Measurements from ENCODE around the gene CLTCL1. TPM values are rescaled to one million over a fixed set of nuclear protein-coding genes. Genes with fewer than 3 reads are reported as not detected.
A peak's percentile ranks its signal among the peaks of the same experiment; 100 is the strongest.

The CLTCL1 gene
- total and polyA plus RNA-seq, 9 of the 15 experiments (the other 6 are each of a cell fraction or from before 2014, with no cell fraction given) = 1.1 to 11.7 (median 5.0) TPM

GRCh38 chr22:19182472-19183157, 108.9 kb downstream of the CLTCL1 start (continued):
- TF ChIP-seq, protein P1, sequence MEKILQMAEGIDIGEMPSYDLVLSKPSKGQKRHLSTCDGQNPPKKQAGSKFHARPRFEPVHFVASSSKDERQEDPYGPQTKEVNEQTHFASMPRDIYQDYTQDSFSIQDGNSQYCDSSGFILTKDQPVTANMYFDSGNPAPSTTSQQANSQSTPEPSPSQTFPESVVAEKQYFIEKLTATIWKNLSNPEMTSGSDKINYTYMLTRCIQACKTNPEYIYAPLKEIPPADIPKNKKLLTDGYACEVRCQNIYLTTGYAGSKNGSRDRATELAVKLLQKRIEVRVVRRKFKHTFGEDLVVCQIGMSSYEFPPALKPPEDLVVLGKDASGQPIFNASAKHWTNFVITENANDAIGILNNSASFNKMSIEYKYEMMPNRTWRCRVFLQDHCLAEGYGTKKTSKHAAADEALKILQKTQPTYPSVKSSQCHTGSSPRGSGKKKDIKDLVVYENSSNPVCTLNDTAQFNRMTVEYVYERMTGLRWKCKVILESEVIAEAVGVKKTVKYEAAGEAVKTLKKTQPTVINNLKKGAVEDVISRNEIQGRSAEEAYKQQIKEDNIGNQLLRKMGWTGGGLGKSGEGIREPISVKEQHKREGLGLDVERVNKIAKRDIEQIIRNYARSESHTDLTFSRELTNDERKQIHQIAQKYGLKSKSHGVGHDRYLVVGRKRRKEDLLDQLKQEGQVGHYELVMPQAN (IDR thresholded peaks at IDR 0.05; ENCODE audit: borderline replicate concordance) = no peak
- TF ChIP-seq, protein P2, sequence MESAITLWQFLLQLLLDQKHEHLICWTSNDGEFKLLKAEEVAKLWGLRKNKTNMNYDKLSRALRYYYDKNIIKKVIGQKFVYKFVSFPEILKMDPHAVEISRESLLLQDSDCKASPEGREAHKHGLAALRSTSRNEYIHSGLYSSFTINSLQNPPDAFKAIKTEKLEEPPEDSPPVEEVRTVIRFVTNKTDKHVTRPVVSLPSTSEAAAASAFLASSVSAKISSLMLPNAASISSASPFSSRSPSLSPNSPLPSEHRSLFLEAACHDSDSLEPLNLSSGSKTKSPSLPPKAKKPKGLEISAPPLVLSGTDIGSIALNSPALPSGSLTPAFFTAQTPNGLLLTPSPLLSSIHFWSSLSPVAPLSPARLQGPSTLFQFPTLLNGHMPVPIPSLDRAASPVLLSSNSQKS (CRISPR knock-in tag; IDR thresholded peaks at IDR 0.05) = no peak
- TF ChIP-seq TFAP4 (CRISPR knock-in tag; IDR thresholded peaks at IDR 0.05; ENCODE audit: borderline replicate concordance) (no peak), SIX5 (IDR thresholded peaks at IDR 0.05; ENCODE audit: borderline replicate concordance in 1 of 2, insufficient read depth in 1 of 2, low read depth in 1 of 2, low read length in 2 of 2) (0 out of 4 replicates have a peak, but pooled peaks of 1 of the 2 experiments have one; percentile 23), IRF2 (CRISPR knock-in tag; IDR thresholded peaks at IDR 0.05) (no peak), TSC22D4 (tag; IDR thresholded peaks at IDR 0.05) (no peak), MYC (IDR thresholded peaks at IDR 0.05; ENCODE audit: low read depth, low read length) (no peak), MYC (CRISPR knock-in tag; IDR thresholded peaks at IDR 0.05; ENCODE audit: borderline replicate concordance, low read depth) (0 out of 2 replicates have a peak, but pooled peaks have one; percentile 33), GABPB1 (CRISPR knock-in tag; IDR thresholded peaks at IDR 0.05) (no peak), GATA2 (CRISPR knock-in tag; IDR thresholded peaks at IDR 0.05) (no peak), ZBTB8A (IDR thresholded peaks at IDR 0.05; ENCODE audit: partially characterized antibody) (no peak), GTF2E2 (tag; IDR thresholded peaks at IDR 0.05) (no peak), NFIX (CRISPR knock-in tag; IDR thresholded peaks at IDR 0.05; ENCODE audit: low read depth) (no peak), ZKSCAN1 (IDR thresholded peaks at IDR 0.05; ENCODE audit: low read depth, low read length) (peak; percentile 87), BRCA1 (IDR thresholded peaks at IDR 0.05) (no peak), BRCA1 (CRISPR knock-in tag; IDR thresholded peaks at IDR 0.05) (no peak), LCOR (CRISPR knock-in tag; IDR thresholded peaks at IDR 0.05) (no peak), RCOR1 (IDR thresholded peaks at IDR 0.05; ENCODE audit: borderline replicate concordance in 1 of 2, low read depth in 2 of 2, low read length in 2 of 2) (0 out of 4 replicates have a peak, but pooled peaks of 1 of the 2 experiments have one; percentile 5), MAFG (tag; conservative IDR thresholded peaks at IDR 0.05) (no peak), POLR2AphosphoS5 (IDR thresholded peaks at IDR 0.05; ENCODE audit: control insufficient read depth, insufficient read depth, low read depth, low read length) (no peak), NCOA6 (IDR thresholded peaks at IDR 0.05) (no peak), CBX2 (IDR thresholded peaks at IDR 0.05; ENCODE audit: insufficient read depth, low read length, poor library complexity, severe bottlenecking) (no peak)
- TF ChIP-seq, protein P3, sequence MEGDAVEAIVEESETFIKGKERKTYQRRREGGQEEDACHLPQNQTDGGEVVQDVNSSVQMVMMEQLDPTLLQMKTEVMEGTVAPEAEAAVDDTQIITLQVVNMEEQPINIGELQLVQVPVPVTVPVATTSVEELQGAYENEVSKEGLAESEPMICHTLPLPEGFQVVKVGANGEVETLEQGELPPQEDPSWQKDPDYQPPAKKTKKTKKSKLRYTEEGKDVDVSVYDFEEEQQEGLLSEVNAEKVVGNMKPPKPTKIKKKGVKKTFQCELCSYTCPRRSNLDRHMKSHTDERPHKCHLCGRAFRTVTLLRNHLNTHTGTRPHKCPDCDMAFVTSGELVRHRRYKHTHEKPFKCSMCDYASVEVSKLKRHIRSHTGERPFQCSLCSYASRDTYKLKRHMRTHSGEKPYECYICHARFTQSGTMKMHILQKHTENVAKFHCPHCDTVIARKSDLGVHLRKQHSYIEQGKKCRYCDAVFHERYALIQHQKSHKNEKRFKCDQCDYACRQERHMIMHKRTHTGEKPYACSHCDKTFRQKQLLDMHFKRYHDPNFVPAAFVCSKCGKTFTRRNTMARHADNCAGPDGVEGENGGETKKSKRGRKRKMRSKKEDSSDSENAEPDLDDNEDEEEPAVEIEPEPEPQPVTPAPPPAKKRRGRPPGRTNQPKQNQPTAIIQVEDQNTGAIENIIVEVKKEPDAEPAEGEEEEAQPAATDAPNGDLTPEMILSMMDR (IDR thresholded peaks at IDR 0.05 in 2 of 3, conservative IDR thresholded peaks at IDR 0.05 in 1 of 3; ENCODE audit: insufficient read depth in 2 of 3, low read depth in 1 of 3, low read length in 3 of 3) = 0 out of 6 replicates have a peak, but pooled peaks of 1 of the 3 experiments have one; percentile 6
